Progenitor cell of endocrine pancreas (in vitro differentiated cells): ENCODE data around the gene ATP2A1. TPM values are rescaled to one million over a fixed set of nuclear protein-coding genes. Genes with fewer than 3 reads are reported as not detected.

Source experiments
- DNase-seq: peaks from one replicate; pipeline ENCODE4 v3.0.0; 2021; ENCODE audit warnings: low spot score; ENCODE audit not compliant: unreplicated experiment
- H3K27ac Mint-ChIP-seq: 2 replicates; pipeline ENCODE4 v1.8.0; 2021; ENCODE audit warnings: mild to moderate bottlenecking, moderate library complexity, mixed read lengths
- H3K27me3 Mint-ChIP-seq: 2 replicates; pipeline ENCODE4 v1.8.0; 2021; ENCODE audit warnings: mixed read lengths
- H3K36me3 Mint-ChIP-seq: 2 replicates; pipeline ENCODE4 v1.8.0; 2022; ENCODE audit warnings: mixed read lengths; ENCODE audit not compliant: insufficient read depth
- H3K4me1 Mint-ChIP-seq: 2 replicates; pipeline ENCODE4 v1.8.0; 2021; ENCODE audit warnings: low read depth, mixed read lengths
- H3K4me3 Mint-ChIP-seq: 2 replicates; pipeline ENCODE4 v1.8.0; 2021; ENCODE audit warnings: low read depth, mild to moderate bottlenecking, moderate library complexity, mixed read lengths
- H3K9me3 Mint-ChIP-seq: 2 replicates; pipeline ENCODE4 v1.8.0; 2021; ENCODE audit warnings: low read depth, mixed read lengths
- total RNA-seq: library from RNA; stranded (reverse); gene quantifications from 2 replicates; pipeline ENCODE4 v1.2.1, GENCODE V29; 2021
- TF ChIP-seq, protein P1 (sequence below): fragments of 200-600 bp; sonication (generic); IDR thresholded peaks from one replicate; pipeline ENCODE4 v1.5.0; 2021; ENCODE audit warnings: antibody characterized with exemption, mild to moderate bottlenecking; ENCODE audit not compliant: unreplicated experiment

ATP2A1 gene
- total RNA-seq, 1 donor from 2014 or later, result 3.0 TPM

GRCh38 chr16:28917095-28917494, 38.8 kb downstream of the ATP2A1 start:
- Mint-ChIP-seq H3K4me1 (no peaks in the 10 kb centered on the region), H3K27ac (no peak overlapping the region), H3K4me3 (no peak overlapping the region), H3K36me3 (peaks cover 16% of the 10 kb centered on the region), H3K27me3 (no peaks in the 10 kb centered on the region), H3K9me3 (no peaks in the 10 kb centered on the region)
- DNase-seq, result no peak
- TF ChIP-seq, protein P1, sequence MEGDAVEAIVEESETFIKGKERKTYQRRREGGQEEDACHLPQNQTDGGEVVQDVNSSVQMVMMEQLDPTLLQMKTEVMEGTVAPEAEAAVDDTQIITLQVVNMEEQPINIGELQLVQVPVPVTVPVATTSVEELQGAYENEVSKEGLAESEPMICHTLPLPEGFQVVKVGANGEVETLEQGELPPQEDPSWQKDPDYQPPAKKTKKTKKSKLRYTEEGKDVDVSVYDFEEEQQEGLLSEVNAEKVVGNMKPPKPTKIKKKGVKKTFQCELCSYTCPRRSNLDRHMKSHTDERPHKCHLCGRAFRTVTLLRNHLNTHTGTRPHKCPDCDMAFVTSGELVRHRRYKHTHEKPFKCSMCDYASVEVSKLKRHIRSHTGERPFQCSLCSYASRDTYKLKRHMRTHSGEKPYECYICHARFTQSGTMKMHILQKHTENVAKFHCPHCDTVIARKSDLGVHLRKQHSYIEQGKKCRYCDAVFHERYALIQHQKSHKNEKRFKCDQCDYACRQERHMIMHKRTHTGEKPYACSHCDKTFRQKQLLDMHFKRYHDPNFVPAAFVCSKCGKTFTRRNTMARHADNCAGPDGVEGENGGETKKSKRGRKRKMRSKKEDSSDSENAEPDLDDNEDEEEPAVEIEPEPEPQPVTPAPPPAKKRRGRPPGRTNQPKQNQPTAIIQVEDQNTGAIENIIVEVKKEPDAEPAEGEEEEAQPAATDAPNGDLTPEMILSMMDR, result no peak

DNA sequence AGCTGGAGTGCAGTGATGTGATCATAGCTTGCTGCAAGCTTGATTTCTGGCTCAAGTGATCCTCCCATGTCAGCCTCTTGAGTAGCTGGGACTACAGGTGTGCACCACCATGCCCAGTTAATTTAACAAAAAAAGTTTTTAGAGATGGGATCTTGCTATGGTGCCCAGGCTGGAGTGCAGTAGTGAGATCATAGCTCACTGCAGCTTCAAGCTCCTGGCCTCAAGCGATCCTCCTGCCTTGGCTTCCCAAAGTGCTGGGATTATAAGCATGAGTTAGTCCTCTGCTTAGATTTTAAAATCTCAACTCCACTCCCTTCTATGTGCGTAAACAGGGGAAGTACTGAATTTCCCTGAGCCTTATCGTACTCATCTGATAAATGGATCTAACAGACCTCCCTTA, 40.4 kb downstream of the ATP2A1 start:
- no peaks in the 10 kb centered on the region for H3K27me3 Mint-ChIP-seq
- TF ChIP-seq, protein P1, result no peak
- no peak overlapping the region for H3K27ac Mint-ChIP-seq
- H3K4me1 Mint-ChIP-seq, result peaks cover 4% of the 10 kb centered on the region
- no peak overlapping the region for H3K4me3 Mint-ChIP-seq
- H3K36me3 Mint-ChIP-seq, result peaks cover 11% of the 10 kb centered on the region
- no peaks in the 10 kb centered on the region for H3K9me3 Mint-ChIP-seq
- DNase-seq, result no peak

GRCh38 chr16:28923231-28923587, 44.9 kb downstream of the ATP2A1 start:
- H3K4me3 Mint-ChIP-seq, result peak overlapping the region; percentile 98
- peak overlapping the region; percentile 62 for H3K27ac Mint-ChIP-seq
- no peaks in the 10 kb centered on the region for H3K27me3 Mint-ChIP-seq
- TF ChIP-seq, protein P1, result no peak
- H3K4me1 Mint-ChIP-seq, result peaks cover 15% of the 10 kb centered on the region
- no peaks in the 10 kb centered on the region for H3K9me3 Mint-ChIP-seq
- DNase-seq, result no peak
- peaks cover 6% of the 10 kb centered on the region for H3K36me3 Mint-ChIP-seq

DNA sequence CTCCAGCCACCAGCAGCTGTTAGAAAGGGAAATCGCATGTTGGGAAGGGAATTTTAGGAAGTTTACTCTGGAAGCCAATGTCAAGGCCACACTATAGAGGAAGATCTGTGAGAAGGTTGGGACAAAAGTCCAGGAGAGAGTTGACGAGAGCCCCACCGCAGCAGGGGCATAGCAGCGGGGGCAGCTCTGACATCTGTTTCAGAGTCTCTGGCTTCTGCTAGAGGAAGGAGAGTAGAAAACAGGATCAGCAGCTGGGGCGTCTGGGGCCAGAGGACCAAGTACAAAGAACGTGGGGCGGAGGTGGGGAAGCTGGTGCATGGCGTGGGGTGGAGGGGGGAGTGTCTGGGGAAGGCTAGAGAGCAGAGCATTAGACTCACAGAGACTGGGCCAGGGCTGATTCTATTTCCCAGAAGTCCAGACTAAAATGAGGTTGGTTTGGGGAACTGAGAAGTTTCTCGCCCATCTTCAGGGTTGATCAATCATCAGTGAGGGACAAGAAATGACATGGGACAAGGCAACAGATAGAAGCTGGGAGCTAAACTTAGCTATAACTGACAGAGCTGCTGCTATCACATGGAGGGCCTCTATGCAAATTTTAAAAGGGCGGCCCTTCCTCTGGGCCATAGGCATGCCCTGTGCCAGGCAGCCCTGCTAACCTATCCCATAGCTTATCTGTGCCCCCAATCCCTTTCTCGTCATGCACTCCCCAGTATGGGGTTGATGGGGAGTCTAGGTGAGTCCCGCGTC, 45.5 kb downstream of the ATP2A1 start:
- TF ChIP-seq, protein P1, result no peak
- peaks cover 6% of the 10 kb centered on the region for H3K36me3 Mint-ChIP-seq
- H3K4me3 Mint-ChIP-seq, result peak overlapping the region; percentile 98
- no peaks in the 10 kb centered on the region for H3K27me3 Mint-ChIP-seq
- H3K27ac Mint-ChIP-seq, result peak overlapping the region; percentile 95
- H3K9me3 Mint-ChIP-seq, result no peaks in the 10 kb centered on the region
- DNase-seq, result no peak
- H3K4me1 Mint-ChIP-seq, result peaks cover 15% of the 10 kb centered on the region

- Mint-ChIP-seq H3K27ac (peak overlapping the region; percentile 95), H3K4me3 (peak overlapping the region; percentile 98), H3K4me1 (peaks cover 15% of the 10 kb centered on the region), H3K36me3 (peaks cover 6% of the 10 kb centered on the region), H3K9me3 (no peaks in the 10 kb centered on the region), H3K27me3 (no peaks in the 10 kb centered on the region)
- TF ChIP-seq, protein P1, result peak; percentile 58
- DNase-seq, result no peak
Observed at GRCh38 chr16:28924399-28924761, 46.1 kb downstream of the ATP2A1 start.
